Coronary artery (tissue), 2 donors: ENCODE results near the gene IFT81.
"Not testable (repeated sequence)": the region's sequence is repeated elsewhere in the genome, so short reads cannot be mapped to it uniquely, and the experiment has no call there.

Source experiments
- DNase-seq: peaks from one replicate; pipeline ENCODE4 v3.0.0-alpha.2; 2017; ENCODE audit warnings: low spot score
- H3K27ac ChIP-seq, 2 donors: fragments of 200-600 bp; sonication (generic); one replicate each; pipeline ENCODE4 v1.5.1; 2016 to 2019
- H3K4me3 ChIP-seq: fragments of 200-600 bp; sonication (generic); 2 replicates; pipeline ENCODE4 v1.5.1; 2016; ENCODE audit warnings: mild to moderate bottlenecking, moderate library complexity
- CTCF ChIP-seq: fragments of 200-600 bp; sonication (generic); IDR thresholded peaks from one replicate; pipeline ENCODE4 v1.5.1; 2019; ENCODE audit warnings: antibody characterized with exemption

Gene IFT81, protein sequence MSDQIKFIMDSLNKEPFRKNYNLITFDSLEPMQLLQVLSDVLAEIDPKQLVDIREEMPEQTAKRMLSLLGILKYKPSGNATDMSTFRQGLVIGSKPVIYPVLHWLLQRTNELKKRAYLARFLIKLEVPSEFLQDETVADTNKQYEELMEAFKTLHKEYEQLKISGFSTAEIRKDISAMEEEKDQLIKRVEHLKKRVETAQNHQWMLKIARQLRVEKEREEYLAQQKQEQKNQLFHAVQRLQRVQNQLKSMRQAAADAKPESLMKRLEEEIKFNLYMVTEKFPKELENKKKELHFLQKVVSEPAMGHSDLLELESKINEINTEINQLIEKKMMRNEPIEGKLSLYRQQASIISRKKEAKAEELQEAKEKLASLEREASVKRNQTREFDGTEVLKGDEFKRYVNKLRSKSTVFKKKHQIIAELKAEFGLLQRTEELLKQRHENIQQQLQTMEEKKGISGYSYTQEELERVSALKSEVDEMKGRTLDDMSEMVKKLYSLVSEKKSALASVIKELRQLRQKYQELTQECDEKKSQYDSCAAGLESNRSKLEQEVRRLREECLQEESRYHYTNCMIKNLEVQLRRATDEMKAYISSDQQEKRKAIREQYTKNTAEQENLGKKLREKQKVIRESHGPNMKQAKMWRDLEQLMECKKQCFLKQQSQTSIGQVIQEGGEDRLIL

GRCh38 chr12:110124269-110124995, at the start of gene IFT81:
Gene IFT81 (plus strand): TSS chr12:110124357. CDS start chr12:110127381, 3,024 bp downstream.
- H3K27ac ChIP-seq, result peak within 1 kb of the TSS; percentile 90 to 91
- DNase-seq, result peak; percentile 97
- H3K4me3 ChIP-seq, result peak within 1 kb of the TSS; percentile 89
- TF ChIP-seq CTCF, result no peak

DNA sequence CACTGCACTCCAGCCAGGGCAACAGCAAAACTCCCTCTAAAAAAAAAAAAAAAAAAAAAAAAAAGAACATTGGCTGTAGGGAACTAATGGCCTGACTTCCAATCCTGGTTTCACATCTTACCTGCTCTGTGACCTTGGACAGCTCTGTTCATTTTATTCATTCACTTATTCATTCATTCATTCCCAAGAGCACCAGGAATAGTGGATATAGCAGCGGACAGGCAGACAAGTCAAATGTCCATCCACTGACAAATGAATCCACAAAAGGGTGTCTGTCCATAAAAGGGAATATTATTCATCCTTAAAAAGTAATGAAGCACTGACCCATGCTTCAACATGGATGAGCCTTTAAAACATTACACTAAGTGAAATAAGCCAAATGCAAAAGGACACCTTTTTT, 48.3 kb upstream of the IFT81 start:
- no peak for DNase-seq
- no peak overlapping the region for H3K27ac ChIP-seq
- no peak for TF ChIP-seq CTCF
- no peak overlapping the region for H3K4me3 ChIP-seq

DNA sequence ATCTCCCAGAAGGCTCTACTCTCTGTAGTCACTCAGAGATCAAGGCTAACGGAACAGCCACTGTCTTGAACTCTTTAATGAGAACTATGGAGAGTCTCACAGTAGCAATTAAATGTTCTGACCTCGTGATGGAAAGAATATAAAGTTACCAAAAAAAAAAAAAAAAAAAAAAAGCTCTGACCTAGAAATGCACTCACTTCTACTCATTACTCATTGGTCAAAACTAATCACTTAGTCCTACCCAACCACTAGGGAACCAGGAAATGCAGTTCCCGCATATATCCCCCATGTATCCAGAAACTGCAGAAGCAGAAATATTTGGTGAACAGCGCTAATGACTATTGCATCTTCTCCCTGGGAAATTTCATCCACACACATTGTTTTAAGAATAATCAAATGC, 46.4 kb upstream of the IFT81 start:
- no peak overlapping the region for H3K4me3 ChIP-seq
- H3K27ac ChIP-seq, result no peak overlapping the region
- DNase-seq, result no peak
- no peak for TF ChIP-seq CTCF

GRCh38 chr12:110079477-110080400, 44.4 kb upstream of the IFT81 start:
- DNase-seq, result no peak
- TF ChIP-seq CTCF, result no peak
- Histone ChIP-seq H3K27ac (peak overlapping the region in 1 of 2 donors; percentile 37), H3K4me3 (peak overlapping the region; percentile 2)

DNA sequence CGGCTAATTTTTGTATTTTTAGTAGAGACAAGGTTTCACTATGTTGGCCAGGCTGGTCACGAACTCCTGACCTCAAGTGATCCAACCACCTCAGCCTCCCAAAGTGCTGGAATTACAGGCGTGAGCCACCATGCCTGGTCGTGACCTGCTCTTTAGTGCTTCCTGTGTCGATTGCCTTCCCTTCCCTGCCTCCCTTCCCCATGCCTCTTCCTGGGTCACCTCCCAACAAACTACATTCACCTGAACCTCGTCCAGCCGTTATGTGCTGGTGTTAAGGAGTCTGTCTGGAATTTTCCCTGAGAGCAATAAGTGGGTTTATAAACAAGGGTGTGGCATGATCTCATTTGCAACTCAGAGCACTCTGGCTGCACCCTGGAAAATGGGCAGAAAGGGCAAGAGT, 43.7 kb upstream of the IFT81 start:
- Histone ChIP-seq H3K27ac (no peak overlapping the region), H3K4me3 (no peak overlapping the region)
- no peak for TF ChIP-seq CTCF
- no peak for DNase-seq

- DNase-seq, result no peak
- H3K27ac ChIP-seq, result no peak overlapping the region
- H3K4me3 ChIP-seq, result no peak overlapping the region
- no peak for TF ChIP-seq CTCF
Measured at GRCh38 chr12:110084314-110085015, 39.7 kb upstream of the IFT81 start.

DNA sequence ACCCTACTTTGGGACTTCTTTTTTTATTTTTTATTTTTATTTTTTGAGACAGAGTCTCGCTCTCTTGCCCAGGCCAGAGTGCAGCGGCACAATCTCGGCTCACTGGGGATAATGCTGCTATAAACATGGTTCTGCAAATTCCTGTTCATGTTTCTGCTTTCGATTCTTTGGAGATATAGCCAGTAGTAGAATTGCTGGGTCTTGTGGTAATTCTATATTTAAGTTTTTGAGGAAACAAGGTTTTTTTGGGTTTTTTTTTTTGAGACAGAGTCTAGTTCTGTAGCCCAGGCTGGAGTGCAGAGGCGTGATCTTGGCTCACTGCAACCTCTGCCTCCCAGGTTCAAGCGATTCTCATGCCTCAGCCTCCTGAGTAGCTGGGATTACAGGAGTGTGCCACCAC, 35.9 kb upstream of the IFT81 start:
- not testable (repeated sequence) for H3K4me3 ChIP-seq, H3K27ac ChIP-seq, DNase-seq
